NCI-H1694 (cell line): ENCODE data around the gene SAMD3.
"Not testable (repeated sequence)": the region's sequence is repeated elsewhere in the genome, so short reads cannot be mapped to it uniquely, and the experiment has no call there.

ENCODE experiments used
- DNase-seq: peaks from one replicate; lab custom pipeline; 2025; lab: John Stamatoyannopoulos, UW

The SAMD3 gene

DNA sequence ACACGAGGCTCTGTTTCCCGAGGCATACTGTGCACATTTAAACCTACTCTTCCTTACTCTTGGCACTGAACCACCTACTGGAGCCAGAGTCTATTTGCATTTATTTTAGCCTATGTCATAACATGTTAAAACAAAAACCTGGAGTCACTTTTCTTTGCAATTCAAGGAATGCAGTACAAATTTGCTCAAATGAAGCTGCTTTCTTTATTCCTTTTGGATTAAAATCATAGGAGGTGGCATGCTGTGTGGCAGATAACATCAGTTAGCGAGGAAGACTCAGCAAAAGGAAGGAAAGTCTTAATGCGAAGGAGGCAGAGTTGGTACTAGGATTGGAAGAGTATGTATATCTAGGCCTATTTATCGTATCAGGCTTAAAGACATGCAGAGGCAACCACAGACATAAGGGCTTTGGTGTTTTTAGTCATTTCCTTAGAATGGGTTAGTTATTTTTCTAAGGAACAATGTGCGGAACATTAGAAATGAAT, 92.9 kb downstream of the SAMD3 start:
- no peak for DNase-seq

DNA sequence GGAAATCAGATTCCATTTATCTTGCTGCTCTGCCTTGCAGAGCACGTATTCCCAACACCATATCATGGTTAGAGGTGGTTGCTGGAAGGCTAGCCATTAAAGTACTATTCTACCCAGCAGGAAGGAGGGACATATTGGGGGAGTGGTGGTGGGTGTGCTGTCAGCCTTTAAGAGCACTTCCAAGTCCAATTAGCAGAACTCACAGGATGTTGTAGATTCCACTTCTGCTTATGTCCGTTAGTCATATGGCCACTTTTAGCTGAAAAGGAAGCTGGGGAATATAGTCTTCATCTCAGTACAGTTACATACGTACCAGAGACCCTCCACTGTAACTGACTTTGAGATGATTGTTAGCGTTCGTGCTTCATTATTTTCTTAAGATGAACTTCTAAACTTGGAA, 94.4 kb downstream of the SAMD3 start:
- no peak for DNase-seq

DNA sequence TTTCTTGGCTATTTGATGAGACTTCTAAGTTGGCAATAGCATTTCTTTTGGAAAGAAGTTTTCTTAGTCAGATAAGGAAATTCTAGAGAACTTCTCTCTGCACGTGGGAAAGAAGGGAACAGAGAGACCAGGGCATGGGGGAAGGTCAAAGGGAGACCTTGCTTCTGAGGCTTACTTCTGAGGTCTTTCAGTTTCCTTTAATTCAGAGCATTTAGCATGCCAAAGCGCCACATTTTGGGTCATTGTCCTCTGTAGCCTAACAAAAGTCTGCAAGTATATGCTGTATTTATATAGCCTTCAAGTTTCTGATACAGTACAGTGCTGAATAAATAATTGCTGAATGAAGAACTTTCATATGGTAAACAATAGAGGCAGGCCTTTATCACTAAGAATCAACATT, 95.6 kb downstream of the SAMD3 start:
- DNase-seq = no peak

DNA sequence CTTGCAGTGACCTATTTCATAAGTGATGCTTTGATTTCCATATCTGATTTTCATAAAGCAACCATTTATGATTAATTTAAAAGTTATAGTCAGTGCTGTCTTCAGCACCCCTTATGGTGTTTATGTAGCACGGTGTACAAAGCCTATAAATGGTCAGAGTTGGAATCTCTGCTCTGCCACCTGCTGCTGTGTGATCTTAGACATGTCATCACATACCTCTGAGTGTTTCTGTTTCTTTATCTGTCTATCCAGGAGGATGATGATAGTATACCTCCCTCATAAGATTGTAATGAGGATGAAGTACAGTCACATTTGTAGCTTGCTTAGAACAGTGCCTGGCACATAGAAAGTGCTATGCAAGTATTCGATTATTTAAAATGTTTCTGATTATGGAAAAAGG, 100.5 kb downstream of the SAMD3 start:
- no peak for DNase-seq

DNA sequence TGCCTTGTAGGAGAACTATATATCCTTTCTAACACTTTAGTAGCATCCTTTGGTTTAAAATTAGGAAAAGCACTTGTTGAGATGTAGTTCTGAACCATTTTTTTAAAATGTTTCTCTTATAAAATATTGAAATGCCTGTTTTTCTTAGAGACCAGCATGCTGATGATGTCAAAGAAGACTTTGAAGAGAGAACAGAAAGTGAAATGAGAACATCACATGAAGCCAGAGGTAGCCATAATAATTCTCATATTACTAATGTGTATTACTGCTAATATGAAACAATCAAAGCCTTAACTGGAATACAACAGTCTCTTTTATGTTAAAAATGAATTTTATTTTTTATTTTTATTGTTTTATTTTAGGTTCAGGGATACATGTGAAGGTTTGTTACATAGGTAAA, 102.0 kb downstream of the SAMD3 start:
- DNase-seq = no peak

DNA sequence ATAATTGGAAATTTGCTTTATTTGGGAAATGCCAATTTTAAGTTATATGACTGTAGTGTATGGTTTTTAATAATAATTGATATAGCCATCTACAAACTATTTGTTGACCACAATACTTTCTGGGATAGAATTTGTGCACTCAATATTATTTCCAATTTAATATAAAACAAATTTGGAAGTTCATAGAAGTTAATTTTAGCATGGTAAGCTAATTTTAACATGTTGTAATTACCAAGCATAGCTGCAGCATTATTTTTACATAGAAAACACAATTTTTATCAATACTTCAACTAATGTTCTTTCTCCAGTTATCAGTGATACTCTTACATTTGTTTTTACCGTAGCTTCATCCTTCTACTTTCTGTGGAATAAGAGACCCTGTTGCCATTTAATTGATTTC, 103.5 kb downstream of the SAMD3 start:
- DNase-seq = no peak

DNA sequence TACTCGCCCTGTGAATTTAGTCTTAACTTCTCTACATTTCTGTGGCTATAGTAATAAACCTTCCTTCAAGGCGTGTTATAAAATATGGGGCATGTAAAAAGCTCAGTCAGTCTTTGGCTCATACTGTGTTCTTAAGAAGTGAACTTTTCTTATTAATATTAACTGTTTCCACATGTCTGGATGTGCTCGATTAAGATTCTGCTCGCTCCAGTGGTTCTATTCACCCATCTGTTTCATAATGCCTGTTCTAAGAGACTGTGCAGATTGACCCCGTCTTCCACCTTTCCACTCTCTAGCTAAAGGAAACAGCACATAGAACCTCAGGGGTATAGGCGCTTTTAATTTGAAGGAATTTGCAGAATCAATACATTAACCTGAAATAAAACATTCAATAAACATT, 104.5 kb downstream of the SAMD3 start:
- no peak for DNase-seq

DNA sequence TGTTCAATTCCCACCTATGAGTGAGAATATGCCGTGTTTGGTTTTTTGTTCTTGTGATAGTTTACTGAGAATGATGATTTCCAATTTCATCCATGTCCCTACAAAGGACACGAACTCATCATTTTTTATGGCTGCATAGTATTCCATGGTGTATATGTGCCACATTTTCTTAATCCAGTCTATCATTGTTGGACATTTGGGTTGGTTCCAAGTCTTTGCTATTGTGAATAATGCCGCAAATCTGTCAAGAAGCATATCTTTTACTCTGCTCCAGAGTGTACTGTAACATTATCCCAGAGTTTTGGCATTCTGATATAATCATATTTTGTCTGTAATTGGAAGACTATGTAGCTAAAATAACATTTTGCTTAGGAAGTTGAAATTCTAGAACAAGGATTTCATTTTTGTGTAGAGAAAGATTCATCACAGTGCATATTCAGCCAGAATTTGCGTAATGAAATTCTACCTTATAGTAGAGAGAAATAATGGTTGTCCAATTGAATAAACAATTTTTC, 105.5 kb downstream of the SAMD3 start:
- DNase-seq = not testable (repeated sequence)

DNA sequence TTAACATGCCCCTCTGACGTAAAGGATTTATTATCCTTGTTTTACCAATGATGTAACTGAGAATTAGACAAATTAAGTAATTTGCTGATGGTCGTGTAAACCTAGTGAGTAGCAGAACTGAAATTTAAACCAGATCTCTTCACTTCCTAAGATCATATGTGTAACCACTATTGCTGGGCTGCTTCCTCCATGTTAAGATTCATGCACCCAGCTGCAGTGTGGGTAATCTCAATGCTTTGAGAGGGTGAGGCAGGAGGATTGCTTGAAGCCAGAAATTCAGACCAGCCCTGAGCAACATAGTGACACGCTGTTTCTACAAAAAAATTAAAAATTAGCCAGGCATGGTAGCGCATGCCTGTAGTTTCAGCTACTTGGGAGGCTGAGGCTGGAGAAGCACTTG, 106.5 kb downstream of the SAMD3 start:
- DNase-seq = no peak

DNA sequence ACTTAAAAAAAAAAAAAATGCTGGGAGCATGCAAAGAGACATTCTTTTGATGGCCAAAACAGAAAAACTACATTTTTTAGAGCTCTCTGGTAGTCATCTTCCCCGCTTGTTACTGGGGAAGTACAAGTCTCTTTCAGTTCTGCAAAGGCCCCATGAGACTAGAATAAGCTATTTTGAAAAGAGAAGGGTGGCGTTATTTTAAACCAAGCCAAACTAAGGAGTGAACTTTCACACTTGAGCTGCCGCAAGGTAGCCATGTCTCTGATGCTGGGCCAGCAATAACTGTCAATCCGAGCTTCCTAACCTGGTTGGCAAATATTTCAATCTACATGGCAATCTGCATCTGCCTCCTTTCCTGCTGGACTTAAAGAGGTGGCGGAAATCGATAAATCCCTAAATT, 107.7 kb downstream of the SAMD3 start:
- no peak for DNase-seq

DNA sequence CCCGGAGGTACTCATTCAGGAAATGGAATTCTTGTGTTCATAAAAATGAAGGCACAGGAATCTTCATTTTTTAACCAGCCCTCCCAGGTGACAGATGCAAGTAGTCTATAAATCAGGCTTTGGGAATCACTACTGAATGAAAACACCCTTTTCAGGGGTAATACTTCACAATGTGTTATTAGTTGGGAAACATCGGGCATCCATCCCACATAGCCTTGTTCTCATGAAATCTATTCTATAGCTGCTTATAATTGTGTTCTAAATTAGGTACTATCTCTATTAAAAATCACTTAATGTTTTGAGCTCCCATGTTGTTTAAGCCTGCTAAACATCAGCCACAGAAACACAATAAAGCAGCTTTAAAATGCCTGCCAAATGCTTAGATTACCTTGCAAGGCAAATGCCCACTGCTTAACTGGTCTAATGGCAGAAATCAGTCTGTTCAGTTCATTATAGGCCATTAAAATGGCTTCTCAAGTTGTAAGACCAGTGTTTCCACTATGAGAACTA, 109.5 kb downstream of the SAMD3 start:
- DNase-seq = no peak

DNA sequence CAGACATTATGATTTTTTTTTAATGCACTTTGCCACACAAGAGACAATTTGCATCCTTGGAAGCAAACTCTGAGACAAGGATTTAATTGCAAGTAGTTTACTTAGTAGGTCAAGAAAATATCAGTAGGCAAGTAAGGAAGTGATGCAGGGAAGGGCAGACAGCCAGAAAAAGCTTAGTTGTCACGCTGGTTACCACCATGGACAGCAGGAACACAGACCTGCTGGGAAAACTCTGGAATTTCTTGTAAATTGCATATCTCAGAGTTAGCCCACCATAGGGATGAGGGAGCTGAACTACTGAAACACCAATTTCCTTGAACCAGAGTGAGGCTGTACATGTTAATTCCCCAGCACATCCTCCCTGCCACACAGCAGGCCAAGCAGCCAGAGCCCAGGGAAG, 111.7 kb downstream of the SAMD3 start:
- no peak for DNase-seq

DNA sequence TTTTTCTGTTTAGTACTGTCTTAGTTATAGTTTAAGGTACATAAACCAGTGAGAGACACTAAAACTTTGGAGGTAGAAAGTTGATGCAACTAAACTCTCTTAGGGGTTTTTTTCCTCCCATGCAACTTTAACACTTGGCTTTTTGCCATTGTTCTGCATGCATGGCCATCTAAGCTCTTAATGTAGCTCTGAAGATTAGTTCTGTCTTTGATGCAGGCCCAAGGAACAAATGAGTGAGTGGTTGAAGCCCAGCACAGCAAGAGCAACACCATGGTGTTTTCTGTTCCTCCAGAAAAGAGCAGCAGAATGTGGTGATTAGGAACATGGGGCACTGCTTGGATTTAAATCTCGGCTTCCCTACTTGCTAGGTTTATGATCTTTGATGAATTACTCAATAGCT, 115.0 kb downstream of the SAMD3 start:
- no peak for DNase-seq

DNA sequence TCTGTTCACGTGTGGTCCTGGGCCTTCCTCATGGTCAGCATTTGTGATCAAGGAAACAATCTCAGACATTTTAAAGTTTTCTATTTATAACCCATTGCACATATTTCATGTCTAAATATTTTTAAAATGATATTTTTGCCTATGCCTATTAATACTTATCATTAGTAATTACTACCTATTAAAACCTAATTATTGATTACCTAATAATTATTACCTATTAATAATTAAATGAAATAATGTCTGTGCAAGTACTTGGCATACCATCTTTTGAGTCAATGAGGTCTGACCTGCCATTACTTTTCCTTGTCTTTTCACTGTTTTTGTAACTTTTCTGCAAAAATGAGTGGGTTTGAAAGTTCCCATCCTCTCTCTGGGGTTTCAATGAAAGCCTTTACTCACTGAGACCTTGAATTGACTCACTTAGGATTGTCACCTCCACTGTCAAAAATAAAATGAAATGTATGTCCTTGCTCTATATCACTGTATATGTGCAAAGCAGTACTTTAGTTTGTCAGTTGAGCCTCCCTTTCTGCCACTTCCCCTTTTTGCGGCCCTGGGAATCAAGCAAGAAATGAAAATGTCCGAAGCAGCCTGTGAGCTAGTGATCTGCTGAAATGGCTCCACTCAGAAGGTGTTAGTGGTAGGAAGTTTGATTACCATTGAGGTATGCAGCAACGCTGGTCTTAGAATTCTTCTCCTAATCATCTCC, 116.6 kb downstream of the SAMD3 start:
- DNase-seq = no peak

DNA sequence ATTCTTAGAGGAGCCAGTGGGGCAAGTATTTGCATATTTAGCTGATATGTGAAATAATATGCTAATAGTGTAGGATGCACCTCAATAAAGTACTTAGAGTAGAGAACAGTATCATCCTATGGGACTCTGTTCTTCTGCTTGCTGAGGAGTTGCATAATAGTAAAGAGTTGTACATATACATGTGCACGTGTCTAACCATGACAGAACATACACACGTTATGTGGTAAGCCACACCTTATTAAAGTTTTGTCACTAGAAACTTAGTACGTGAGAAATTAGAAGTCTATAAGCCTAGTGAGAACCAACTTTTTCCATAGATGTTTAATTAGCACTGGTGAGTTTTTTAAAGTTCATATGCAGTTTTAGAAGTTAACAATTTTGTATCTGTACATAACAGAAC, 123.6 kb downstream of the SAMD3 start:
- no peak for DNase-seq

DNA sequence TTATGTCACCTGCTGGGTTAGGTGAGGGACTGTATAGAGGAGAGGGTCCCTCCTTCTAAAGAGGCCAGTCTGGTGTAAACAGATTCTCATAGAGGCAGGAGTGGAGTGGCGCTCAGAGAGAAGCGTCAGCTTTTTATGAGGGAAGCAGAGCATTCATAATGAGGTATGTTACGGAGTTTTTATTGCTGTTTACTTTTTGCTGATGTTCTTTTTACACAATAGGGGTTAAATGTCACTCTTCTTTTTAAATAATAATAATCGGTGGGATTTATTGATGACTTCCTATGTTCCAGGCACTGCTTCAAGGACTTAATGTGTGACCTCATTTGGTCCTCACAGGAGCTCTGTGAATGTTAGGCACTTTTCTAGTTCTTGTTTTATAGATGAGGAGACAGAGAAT, 124.4 kb downstream of the SAMD3 start:
- DNase-seq = no peak
